Upper lobe of left lung (tissue), 6 donors: ENCODE measurements around the gene HIVEP3. TPM values are rescaled to one million over a fixed set of nuclear protein-coding genes. Genes with fewer than 3 reads are reported as not detected.
A peak's percentile ranks its signal among the peaks of the same experiment; 100 is the strongest.

ENCODE experiments used
- ATAC-seq, 2 donors: fragments of 200-7000 bp; cut with Tn5 transposase; one replicate each; pipeline ENCODE4 v1.9.1; 2022; ENCODE audit warnings: mild to moderate bottlenecking in 2 of 2, moderate library complexity in 2 of 2; ENCODE audit not compliant: low FRiP score in 2 of 2
- DNase-seq, 2 donors: peaks; one replicate each; pipeline ENCODE4 v3.0.0-alpha.2; 2019 to 2020
- H3K27ac ChIP-seq, 4 donors: fragments of 200-600 bp; sonication (generic); one replicate each; pipeline ENCODE4 v1.5.1; 2016 to 2019
- H3K27me3 ChIP-seq, 4 donors: fragments of 200-600 bp; sonication (generic); one replicate each; pipeline ENCODE4 v1.5.1; 2017 to 2019
- H3K36me3 ChIP-seq, 4 donors: fragments of 200-600 bp; sonication (generic); one replicate each; pipeline ENCODE4 v1.5.1; 2016 to 2019
- H3K4me1 ChIP-seq, 4 donors: fragments of 200-600 bp; sonication (generic); one replicate each; pipeline ENCODE4 v1.5.1; 2018 to 2019
- H3K4me3 ChIP-seq, 4 donors: fragments of 200-600 bp; sonication (generic); one replicate each; pipeline ENCODE4 v1.5.1; 2017 to 2019; ENCODE audit warnings: mild to moderate bottlenecking in 2 of 4, moderate library complexity in 1 of 4
- H3K9me3 ChIP-seq, 4 donors: fragments of 200-600 bp; sonication (generic); one replicate each; pipeline ENCODE4 v1.5.1; 2018 to 2019
- EP300 ChIP-seq, 4 donors: sonication (generic); formaldehyde crosslinking; IDR thresholded peaks; one replicate each; pipeline ENCODE4 v1.5.1; 2017; ENCODE audit warnings: antibody characterized with exemption in 4 of 4, control low read depth in 2 of 4
- POLR2A ChIP-seq, 4 donors: fragments of 450-650 bp; IDR thresholded peaks; one replicate each; pipeline ENCODE4 v1.5.1; 2016 to 2017; ENCODE audit warnings: antibody characterized with exemption in 4 of 4, mild to moderate bottlenecking in 2 of 4
- POLR2AphosphoS5 ChIP-seq, 2 donors: sonication (generic); formaldehyde crosslinking; IDR thresholded peaks; one replicate each; pipeline ENCODE4 v1.5.1; 2017; ENCODE audit warnings: antibody characterized with exemption in 2 of 2
- WGBS, 2 donors: methylation state at CpG; one replicate each; pipeline ENCODE4 v1.1.5; 2017 to 2018; 5-methylcytosine and 5-hydroxymethylcytosine counted together
- total RNA-seq, 6 donors: library from RNA; depleted of rRNA in 4 of 6; stranded (reverse); fragments of >200 nt in 4 of 6; gene quantifications; one replicate each; pipeline versions ENCODE4 v1.1.0 to v1.2.1, GENCODE V29; 2016 to 2021
- TF ChIP-seq, protein P1 (sequence below), 6 experiments: fragments of 450-650 bp in 4 of 6; fragments of 200-600 bp in 2 of 6; sonication (generic) in 2 of 6; IDR thresholded peaks; one replicate each; pipeline ENCODE4 v1.5.1; 2016 to 2019; ENCODE audit warnings: antibody characterized with exemption in 6 of 6
- donor health status: DM: no; HTN: no; CAD: no; lungs with moderate emphysema.
- donor health status: DM: no; HTN: yes; CAD: no; lungs with severe emphysema.

HIVEP3 gene
- total RNA-seq, 6 donors from 2014 or later, result 9.7 to 23.0 (median 11.6) TPM

DNA sequence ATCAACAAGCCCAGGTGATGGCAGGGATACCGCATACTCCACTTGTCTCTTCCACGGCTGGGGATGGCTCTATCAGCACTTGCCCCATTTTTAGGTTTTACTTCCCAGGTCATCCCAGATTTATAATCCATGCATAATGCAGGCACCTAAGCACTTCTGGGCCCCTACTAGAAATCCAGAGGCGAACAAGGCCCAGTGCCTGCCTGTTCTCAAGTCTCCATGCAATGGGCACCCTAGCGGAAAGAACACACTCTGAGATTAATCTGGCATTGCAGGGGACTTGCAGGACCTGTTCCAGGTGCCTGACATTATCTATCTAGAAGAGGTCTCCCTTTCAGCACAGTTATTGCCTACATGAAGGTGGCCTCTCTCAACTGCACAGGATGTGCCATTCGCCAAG lies 39.8 kb downstream of the HIVEP3 start:
- no peak for DNase-seq
- H3K9me3 ChIP-seq, result no peaks in the 10 kb centered on the region
- no peaks in the 10 kb centered on the region for H3K36me3 ChIP-seq
- 94 to 97% methylated on average over 5 of the region's 5 CpGs for WGBS, 2 donors
- no peaks in the 10 kb centered on the region for H3K27me3 ChIP-seq
- no peak overlapping the region for H3K4me3 ChIP-seq
- no peak overlapping the region for H3K27ac ChIP-seq
- TF ChIP-seq, protein P1, sequence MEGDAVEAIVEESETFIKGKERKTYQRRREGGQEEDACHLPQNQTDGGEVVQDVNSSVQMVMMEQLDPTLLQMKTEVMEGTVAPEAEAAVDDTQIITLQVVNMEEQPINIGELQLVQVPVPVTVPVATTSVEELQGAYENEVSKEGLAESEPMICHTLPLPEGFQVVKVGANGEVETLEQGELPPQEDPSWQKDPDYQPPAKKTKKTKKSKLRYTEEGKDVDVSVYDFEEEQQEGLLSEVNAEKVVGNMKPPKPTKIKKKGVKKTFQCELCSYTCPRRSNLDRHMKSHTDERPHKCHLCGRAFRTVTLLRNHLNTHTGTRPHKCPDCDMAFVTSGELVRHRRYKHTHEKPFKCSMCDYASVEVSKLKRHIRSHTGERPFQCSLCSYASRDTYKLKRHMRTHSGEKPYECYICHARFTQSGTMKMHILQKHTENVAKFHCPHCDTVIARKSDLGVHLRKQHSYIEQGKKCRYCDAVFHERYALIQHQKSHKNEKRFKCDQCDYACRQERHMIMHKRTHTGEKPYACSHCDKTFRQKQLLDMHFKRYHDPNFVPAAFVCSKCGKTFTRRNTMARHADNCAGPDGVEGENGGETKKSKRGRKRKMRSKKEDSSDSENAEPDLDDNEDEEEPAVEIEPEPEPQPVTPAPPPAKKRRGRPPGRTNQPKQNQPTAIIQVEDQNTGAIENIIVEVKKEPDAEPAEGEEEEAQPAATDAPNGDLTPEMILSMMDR (IDR thresholded peaks at IDR 0.05), result no peak
- TF ChIP-seq EP300 (IDR thresholded peaks at IDR 0.05), result no peak
- ATAC-seq, result no peak
- peaks cover 18 to 31% (median 28%) of the 10 kb centered on the region in 4 donors for H3K4me1 ChIP-seq

DNA sequence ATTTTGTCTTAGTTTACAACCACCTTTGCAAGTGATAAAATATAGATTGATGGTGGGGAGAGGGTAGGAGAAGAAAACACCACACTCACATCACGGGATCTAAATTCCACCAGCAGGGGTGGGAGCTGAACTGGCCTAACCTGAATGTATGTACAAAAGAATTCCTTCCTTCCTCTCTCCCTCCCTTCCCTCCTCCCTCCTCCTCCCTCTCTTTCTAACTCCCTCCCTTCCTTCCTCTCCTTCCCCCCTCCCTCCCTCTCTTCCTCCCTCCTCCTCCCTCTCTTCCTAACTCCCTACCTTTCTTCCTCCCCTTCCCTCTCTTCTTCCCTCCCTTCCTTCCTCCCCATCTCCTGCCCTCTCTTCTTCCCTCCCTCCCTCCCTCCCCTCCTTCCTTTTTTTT lies 40.2 kb downstream of the HIVEP3 start:
- no peak overlapping the region for H3K4me3 ChIP-seq
- H3K27me3 ChIP-seq, result no peaks in the 10 kb centered on the region
- no peaks in the 10 kb centered on the region for H3K36me3 ChIP-seq
- DNase-seq, result no peak
- ATAC-seq, result no peak
- H3K4me1 ChIP-seq, result peaks cover 18 to 31% (median 28%) of the 10 kb centered on the region in 4 donors
- H3K9me3 ChIP-seq, result no peaks in the 10 kb centered on the region
- TF ChIP-seq POLR2AphosphoS5 (IDR thresholded peaks at IDR 0.05), result no peak
- TF ChIP-seq, protein P1 (IDR thresholded peaks at IDR 0.05), result no peak
- no peak for TF ChIP-seq POLR2A (IDR thresholded peaks at IDR 0.05)
- no peak for TF ChIP-seq EP300 (IDR thresholded peaks at IDR 0.05)
- WGBS, 2 donors, result 82 to 90% methylated on average over 1 of the region's 1 CpG
- no peak overlapping the region for H3K27ac ChIP-seq

DNA sequence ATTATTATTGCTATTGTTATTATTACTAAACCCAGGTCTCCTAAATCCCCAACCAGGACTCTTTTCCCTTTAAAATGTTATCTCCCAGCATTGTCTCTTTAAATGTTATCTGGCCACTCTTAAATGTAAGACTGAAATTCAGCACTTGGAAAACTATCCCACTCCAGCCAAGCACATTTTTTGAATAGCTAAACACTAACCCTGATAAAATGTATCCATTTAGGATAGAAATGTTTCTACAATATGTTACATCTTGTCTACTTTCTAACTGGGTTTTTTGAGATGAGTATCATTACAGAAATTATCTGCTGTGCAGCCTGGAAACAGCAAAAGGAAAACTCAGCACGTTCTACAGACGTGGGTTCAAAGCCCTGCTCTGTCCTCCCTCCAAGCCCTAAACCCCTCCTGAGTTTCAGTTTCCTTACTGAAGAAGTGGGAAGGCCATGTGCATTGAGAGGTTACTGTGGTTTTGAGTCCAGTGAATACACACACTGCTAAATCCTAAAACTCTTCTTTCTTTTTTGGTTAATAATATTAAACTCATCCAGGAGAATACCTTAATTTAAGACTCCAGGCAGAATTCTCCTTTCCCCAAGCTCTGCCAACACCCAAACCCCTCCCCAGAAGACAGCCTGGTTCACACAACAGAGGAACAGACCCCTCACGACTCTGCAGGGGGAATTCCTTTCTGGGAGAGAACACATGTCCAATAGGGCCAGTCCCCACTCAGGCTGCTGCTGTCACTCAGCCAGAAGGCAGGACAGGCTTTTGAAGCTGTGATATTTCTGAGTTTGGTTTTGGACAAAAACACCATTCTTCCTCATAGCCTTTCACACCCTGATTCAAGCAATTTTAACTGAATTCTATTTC lies 41.9 kb downstream of the HIVEP3 start:
- Histone ChIP-seq H3K36me3 (no peaks in the 10 kb centered on the region), H3K4me3 (no peak overlapping the region), H3K9me3 (no peaks in the 10 kb centered on the region), H3K4me1 (peaks cover 16 to 28% (median 19%) of the 10 kb centered on the region in 4 donors), H3K27ac (peak overlapping the region in 2 of 4 donors; percentile 21 to 42), H3K27me3 (no peaks in the 10 kb centered on the region)
- TF ChIP-seq EP300 (IDR thresholded peaks at IDR 0.05) (no peak), POLR2AphosphoS5 (IDR thresholded peaks at IDR 0.05) (no peak), POLR2A (IDR thresholded peaks at IDR 0.05) (no peak)
- TF ChIP-seq, protein P1 (IDR thresholded peaks at IDR 0.05), result no peak
- DNase-seq (no peak), ATAC-seq (no peak)
- WGBS, 2 donors, result 33 to 44% methylated on average over 3 of the region's 3 CpGs

DNA sequence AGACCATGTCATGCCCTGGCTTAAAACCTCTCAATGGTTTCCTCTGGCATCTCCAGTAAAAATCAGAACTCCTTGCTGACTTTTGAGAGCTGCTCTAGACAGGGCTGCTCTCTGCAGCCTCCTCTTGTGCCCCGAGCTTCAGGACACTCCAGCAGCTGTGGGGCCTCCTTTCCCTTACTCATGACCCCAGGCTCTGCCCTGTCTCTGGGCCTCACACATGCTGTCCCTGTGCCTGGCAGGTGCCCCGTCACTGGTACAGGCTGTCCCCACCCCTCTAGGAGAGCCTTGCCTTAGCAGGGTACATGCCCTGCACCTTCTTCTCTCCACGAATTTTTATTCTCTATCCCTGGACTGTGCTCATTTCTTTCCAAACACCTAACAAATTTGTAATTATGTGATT lies 43.2 kb downstream of the HIVEP3 start:
- H3K36me3 ChIP-seq, result no peaks in the 10 kb centered on the region
- DNase-seq, result peak in 1 of 2 donors; percentile 12
- no peaks in the 10 kb centered on the region for H3K27me3 ChIP-seq
- peak overlapping the region in 1 of 4 donors; percentile 55 for H3K27ac ChIP-seq
- TF ChIP-seq POLR2A (IDR thresholded peaks at IDR 0.05), result no peak
- TF ChIP-seq EP300 (IDR thresholded peaks at IDR 0.05), result no peak
- TF ChIP-seq, protein P1 (IDR thresholded peaks at IDR 0.05), result no peak
- TF ChIP-seq POLR2AphosphoS5 (IDR thresholded peaks at IDR 0.05), result no peak
- no peaks in the 10 kb centered on the region for H3K9me3 ChIP-seq
- no peak overlapping the region for H3K4me3 ChIP-seq
- ATAC-seq, result peak; percentile 39 to 58
- H3K4me1 ChIP-seq, result peaks cover 16 to 22% (median 17%) of the 10 kb centered on the region in 4 donors
- 52 to 80% methylated on average over 3 of the region's 3 CpGs for WGBS, 2 donors
